T-helper 1 cell (primary cell): ENCODE results near the gene GANC.
"Not testable (repeated sequence)": the region's sequence is repeated elsewhere in the genome, so short reads cannot be mapped to it uniquely, and the experiment has no call there.

Experiments used
- DNase-seq, 5 donors: peaks; one replicate each; pipeline ENCODE4 v3.0.0-alpha.2; 2012 to 2020
- total RNA-seq, 4 donors: gene quantifications; one replicate each; lab custom pipeline; 2026; lab: John Stamatoyannopoulos, UW

GANC gene
- total RNA-seq = 22.6 to 55.8 (median 45.1) reads per million in 4 donors

DNA sequence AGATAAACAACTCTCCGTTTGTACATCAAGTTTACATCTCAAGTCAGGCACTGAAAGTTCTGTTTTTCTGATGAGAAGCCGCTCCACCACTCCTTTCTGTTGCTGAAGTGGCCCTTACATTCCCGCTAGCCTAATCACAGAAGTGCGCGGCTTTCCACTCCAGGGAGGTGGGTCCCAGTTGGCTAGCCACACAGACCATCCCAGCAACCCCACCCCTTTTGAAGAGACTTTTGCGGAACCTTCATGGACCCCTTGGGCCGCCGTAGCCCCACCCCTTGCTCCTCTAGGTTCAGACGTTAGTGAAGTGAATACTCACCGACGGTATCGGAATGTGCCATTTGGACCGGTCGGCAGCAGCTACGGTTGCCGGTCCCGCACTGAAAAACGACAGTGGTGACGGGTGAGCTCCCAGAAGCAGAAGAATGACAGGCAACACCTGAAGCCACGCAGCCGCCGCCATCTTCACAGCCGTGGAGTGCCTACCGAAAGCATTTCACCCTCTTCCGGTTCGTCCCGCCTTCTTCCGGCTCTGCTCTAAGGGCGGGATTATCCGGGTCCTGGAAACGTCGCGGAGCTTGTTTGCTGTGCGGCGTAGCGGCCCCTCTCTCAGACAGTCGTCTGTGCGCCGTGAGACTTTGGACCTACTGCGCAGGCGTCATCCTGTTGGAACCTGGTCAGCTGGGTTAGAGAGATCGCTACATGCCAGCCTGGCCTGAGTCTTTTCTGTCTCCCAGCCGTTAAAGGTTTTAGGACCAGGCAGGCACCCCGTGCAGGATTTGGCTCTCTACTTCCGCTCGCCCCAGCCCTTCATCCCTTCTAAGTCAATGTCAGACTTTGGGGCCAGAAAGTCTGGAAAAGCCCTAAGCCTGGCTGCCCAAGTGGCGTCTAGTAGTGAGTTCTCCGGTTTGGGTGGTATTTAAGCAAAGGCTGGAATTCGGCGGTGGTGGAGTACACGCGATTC lies at the start of gene GANC, which contains the start of gene TMEM87A:
TSS of gene GANC (plus strand) at position 263 of the 961 bp plus-strand sequence. CDS start 1,281 bp downstream, outside the sequence.
TSS of gene TMEM87A (minus strand) at position 495 of the 961 bp plus-strand sequence. CDS start at position 460, 35 bp downstream.
- peak; percentile 93 to 98 (median 94) for DNase-seq

GRCh38 chr15:42226648-42227047 lies 46.4 kb upstream of the GANC start:
- no peak for DNase-seq

DNA sequence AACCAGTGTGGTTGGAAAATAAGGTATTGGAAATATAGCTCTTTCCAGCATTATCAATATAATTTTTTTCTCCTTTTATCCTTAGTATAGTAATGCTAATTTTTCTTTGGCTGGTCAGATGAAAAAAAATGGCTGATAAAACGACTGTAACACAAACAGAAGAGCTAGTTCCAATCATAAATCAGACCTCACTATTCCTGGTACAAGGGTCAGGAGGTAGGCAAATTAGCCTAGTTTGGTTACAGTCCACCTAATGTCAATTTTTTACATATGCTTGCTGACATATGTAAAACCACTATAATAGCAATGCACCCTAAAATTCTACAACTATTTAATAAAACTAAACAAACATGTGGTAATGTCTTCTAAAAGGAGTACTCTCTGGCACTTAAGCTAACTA lies 45.0 kb upstream of the GANC start:
- no peak for DNase-seq

GRCh38 chr15:42228981-42229380 lies 44.0 kb upstream of the GANC start:
- DNase-seq = not testable (repeated sequence)

- no peak for DNase-seq
Observed at GRCh38 chr15:42231088-42231487, 41.9 kb upstream of the GANC start.

- no peak for DNase-seq
Observed at GRCh38 chr15:42232606-42233005, 40.4 kb upstream of the GANC start.

GRCh38 chr15:42233107-42233506 lies 39.9 kb upstream of the GANC start:
- no peak for DNase-seq

DNA sequence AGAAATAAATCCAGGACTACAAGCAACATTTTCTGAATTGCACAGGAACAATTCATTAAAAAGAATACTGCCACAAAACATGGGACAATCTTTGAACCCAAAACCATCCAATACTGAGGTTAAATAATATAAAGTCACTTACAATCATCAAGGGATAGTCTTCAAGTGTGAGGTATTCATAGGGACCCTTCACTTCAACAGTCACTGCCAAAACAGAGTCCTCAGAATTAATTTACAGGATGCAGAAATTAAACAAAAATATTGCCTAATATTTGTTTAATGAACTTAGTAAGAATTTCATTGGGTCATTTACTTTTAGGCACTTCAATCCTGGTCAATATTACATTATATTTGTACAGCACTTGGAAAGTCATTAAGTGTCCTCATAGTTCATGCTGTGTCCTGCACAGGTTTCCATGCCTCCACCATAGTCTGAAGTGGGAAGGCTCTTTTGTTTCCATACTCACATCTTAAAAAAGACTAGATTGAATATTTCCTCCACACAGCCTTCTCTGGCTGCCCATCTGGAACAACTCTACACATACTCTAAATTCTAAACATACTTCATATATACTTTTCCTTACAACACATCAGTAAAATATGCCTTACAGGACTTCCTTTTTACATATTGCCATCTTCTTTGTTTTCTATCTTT lies 33.3 kb upstream of the GANC start:
- DNase-seq = no peak

DNA sequence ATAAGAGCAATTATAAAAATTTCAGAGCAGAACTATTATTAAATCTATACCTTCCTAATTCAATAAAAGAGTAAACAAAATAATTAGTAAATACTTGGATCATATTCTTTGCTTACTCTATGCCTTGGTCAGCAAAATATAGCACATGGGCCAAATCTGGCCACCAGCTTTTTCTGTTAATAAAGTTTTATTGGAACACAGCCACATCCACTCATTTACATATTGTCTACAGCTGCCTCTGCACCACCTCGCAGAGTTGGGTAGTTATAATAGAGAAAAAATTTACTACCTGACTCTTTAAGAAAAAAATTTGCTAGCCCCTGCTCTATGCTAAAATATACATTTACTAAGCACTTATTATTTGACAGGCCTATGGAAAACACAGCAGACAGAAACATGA lies 32.2 kb upstream of the GANC start:
- no peak for DNase-seq

DNA sequence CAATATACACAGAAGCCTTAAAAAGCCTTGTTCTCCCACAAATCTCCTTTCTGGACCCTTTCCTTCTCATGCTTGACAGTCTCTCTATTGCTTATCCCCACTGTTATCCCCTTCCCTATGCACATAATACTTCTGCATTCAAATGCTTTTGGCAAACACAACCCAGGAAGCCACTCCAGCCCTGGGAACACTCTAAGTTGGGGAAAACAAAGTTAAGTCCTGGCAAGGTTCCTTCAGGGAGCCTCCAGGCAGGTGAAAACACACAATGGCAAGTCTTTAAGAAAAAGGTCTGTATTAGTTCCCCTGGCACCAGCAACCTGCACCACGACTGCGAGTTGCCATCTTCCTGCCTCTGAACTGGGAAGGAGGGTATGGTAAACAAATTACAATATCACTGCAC lies 19.7 kb upstream of the GANC start:
- no peak for DNase-seq

DNA sequence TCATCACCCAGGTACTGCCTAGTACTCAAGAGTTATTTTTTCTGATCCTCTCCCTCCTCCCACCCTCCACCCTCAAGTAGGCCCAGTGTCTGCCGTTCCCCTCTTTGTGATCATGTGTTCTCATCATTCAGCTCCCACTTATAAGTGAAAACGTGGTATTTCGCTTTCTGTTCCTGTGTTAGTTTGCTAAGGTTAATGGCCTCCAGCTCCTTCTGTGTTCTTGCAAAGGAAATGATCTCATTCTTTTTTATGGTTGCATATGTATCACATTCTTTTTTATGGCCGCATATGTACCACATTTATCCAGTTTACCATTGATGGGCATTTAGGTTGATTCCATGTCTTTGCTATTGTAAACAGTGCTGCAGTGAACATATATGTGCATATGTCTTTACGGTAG lies 8.2 kb upstream of the GANC start:
- no peak for DNase-seq

- DNase-seq = no peak
Observed at GRCh38 chr15:42267286-42267685, 5.7 kb upstream of the GANC start.

GRCh38 chr15:42270551-42270950 lies 2.5 kb upstream of the GANC start:
- no peak for DNase-seq

DNA sequence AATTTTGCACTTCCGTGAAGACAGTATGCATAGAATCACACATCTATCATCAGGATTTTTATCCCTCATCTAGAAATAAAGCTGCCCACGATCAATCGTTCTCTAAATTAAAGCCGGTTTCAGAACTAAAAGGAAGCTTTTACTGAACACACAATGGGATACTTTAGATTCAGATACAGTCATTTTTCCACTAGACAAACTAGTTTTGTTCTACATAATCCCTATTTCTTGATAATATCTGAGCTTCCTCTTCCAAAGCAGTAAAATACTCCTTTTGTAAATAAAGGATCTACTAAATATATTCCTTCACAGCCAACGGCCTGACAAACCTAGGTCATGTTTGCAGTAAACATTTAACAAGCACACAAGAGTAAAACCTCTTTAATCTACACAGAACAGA lies 2.0 kb upstream of the GANC start:
- DNase-seq = no peak

DNA sequence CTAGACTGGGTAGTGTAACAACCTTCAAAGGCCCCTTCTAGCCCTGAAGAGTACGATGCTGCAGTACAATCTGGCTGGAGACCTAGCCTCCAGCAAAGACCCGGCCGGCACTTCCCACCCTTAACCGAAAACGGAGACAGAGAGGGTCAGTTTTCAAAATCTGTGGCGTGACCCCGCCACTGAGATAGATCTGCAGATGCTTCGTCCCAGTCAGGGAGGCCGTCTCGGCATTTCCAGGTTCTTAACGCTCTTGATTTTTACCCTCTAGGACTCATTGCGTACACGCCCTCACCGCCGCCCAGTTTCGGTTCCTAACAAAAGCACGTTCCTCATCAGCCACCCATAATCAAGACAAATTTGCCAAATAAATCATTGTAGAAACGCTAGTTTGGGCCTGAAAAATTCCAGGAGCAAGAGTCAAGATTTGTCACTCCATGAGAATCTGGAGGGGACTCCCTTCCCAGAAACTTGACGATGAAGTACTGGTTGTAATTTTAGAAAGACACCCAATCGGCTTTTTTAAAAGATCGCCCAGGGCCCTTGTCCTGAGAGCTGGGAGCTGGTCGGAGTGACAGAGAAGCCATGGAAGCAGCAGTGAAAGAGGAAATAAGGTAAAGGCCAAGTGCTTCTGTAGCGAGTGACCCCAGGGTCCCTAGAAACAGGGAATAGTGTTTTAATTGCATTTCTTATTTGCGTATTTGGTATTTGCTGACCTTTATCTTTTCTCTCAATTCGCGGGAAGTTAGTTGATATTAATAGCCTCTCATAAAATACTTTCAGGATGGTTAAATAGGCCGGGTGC lies 1.1 kb downstream of the GANC start:
- DNase-seq = peak; percentile 13 to 64 (median 44)

GRCh38 chr15:42274702-42274989 lies 1.6 kb downstream of the GANC start:
- DNase-seq = no peak

- DNase-seq = no peak
Observed at GRCh38 chr15:42275780-42276391, 2.9 kb downstream of the GANC start.

DNA sequence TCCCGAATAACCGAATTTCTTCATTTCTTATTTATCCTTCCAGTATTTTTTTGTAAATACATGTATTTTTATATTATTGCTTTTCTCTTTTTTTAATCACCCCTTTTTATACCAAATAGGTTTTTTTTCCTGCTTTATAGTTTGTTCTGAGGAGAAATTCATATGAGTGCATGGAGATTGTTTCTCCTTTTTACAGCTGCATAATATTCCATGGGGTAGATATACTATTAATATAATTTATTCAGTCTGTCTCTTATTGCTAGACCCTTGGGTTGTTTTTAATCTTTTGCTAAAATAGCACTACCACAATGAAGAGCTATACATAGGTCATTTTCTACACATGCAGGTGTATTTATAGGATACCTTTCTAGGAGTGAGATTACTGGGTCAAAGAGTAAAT lies 3.8 kb downstream of the GANC start:
- no peak for DNase-seq

- DNase-seq = peak in 1 of 5 donors; percentile 47
Observed at GRCh38 chr15:42279234-42279723, 6.3 kb downstream of the GANC start.

GRCh38 chr15:42282344-42282743 lies 9.3 kb downstream of the GANC start:
- DNase-seq = no peak

DNA sequence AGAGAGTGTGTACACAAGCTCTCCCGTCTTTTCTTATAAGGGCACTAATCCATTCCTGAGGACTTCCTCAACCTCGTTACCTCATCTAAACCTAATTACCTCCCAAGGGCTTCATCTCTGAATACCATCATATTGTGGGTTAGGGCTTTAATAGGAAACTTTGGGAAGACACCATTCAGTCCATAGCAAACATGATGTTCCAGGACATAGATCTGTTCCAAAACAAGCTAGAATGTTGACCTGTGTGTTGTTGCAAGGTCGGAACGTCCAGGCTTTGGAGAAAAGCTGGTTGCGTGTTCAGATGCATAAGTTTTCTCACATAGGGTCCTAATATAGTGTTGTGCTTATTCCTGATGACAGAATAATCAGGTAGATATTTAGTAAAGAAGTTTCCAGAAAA lies 9.9 kb downstream of the GANC start:
- DNase-seq = no peak

DNA sequence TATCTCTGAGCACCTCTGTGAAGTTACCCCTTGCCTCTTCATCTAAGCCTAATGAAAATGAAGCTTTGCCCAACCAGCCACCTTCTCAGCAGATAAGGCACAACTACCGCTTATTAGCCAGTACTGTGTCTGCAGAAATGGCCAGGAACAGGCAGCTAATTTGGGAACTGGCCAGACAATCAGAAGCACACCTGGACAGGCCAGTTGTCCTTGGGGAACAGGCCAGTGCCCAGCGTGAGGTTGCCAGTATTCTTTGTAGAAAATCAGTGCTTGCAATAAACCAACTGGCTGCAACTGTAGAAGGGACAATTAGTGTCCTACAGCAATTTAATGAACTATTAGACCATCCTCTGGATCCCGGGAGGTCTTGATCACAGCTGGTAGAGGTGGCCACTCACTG lies 10.7 kb downstream of the GANC start:
- no peak for DNase-seq

DNA sequence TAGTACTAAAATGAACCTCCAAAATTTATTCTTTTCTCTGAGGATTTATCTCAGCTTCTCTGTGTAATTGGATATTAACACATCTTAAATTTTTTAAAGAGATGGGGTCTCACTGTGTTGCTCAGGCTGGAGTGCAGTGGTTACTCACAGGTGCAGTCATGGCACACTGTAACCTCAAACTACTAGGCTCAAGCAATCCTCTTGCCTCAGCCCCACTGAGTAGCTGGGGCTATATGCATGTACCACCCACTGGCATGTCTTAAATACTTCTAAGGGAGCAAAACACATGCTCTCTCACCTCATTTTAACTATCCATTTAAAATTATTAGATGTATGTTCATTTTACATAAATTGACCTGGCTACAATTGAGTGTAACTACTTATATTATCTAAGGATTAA lies 11.6 kb downstream of the GANC start:
- no peak for DNase-seq
